SK-N-SH treated with all-trans-retinoic acid at 6 μM for 48 hours (cell line): ENCODE data around the gene PTBP2.

Experiments used
- ATAC-seq: fragments of 200-7000 bp; cut with Tn5 transposase; 3 replicates; pipeline ENCODE4 v1.9.1; 2020; ENCODE audit warnings: mild to moderate bottlenecking, moderate library complexity
- ARNTL ChIP-seq: fragments of 450-650 bp; formaldehyde crosslinking; IDR thresholded peaks from 2 replicates; pipeline ENCODE4 v1.5.0; 2020; ENCODE audit warnings: low read depth, mild to moderate bottlenecking, moderate library complexity, borderline replicate concordance
- BACH2 ChIP-seq: fragments of 250-450 bp; sonication (Bioruptor Pico); IDR thresholded peaks from 2 replicates; pipeline ENCODE4 v1.9.0; 2021; ENCODE audit warnings: mild to moderate bottlenecking, borderline replicate concordance
- CREB5 ChIP-seq: fragments of 250-450 bp; sonication (Bioruptor Pico); IDR thresholded peaks from 2 replicates; pipeline ENCODE4 v1.5.1; 2020; ENCODE audit warnings: low read depth, mild to moderate bottlenecking, moderate library complexity
- CSRNP3 ChIP-seq: fragments of 250-450 bp; sonication (Bioruptor Pico); IDR thresholded peaks from 2 replicates; pipeline ENCODE4 v1.5.1; 2021; ENCODE audit warnings: mild to moderate bottlenecking, moderate library complexity
- ESRRG ChIP-seq: fragments of 250-450 bp; sonication (Bioruptor Pico); IDR thresholded peaks from 2 replicates; pipeline ENCODE4 v1.6.1; 2021; ENCODE audit warnings: mild to moderate bottlenecking
- GLIS3 ChIP-seq: fragments of 250-450 bp; sonication (Bioruptor Pico); IDR thresholded peaks from 2 replicates; pipeline ENCODE4 v1.5.0; 2020; ENCODE audit warnings: mild to moderate bottlenecking, moderate library complexity
- ISL1 ChIP-seq: fragments of 250-450 bp; sonication (Bioruptor Pico); IDR thresholded peaks from 2 replicates; pipeline ENCODE4 v2.1.2; 2022; ENCODE audit warnings: mild to moderate bottlenecking, moderate library complexity
- PATZ1 ChIP-seq: fragments of 250-450 bp; sonication (Bioruptor Pico); IDR thresholded peaks from 2 replicates; pipeline ENCODE4 v1.8.0; 2020; ENCODE audit warnings: mild to moderate bottlenecking, moderate library complexity, borderline replicate concordance
- POU6F1 ChIP-seq: fragments of 250-450 bp; sonication (Bioruptor Pico); IDR thresholded peaks from 2 replicates; pipeline ENCODE4 v1.8.0; 2021; ENCODE audit warnings: low read depth, mild to moderate bottlenecking, moderate library complexity, borderline replicate concordance
- PPARA ChIP-seq: fragments of 250-450 bp; sonication (Bioruptor Pico); IDR thresholded peaks from 2 replicates; pipeline ENCODE4 v1.5.0; 2020; ENCODE audit warnings: mild to moderate bottlenecking, borderline replicate concordance
- RARB ChIP-seq: fragments of 250-450 bp; sonication (Bioruptor Pico); IDR thresholded peaks from 2 replicates; pipeline ENCODE4 v1.8.0; 2021; ENCODE audit warnings: mild to moderate bottlenecking, moderate library complexity
- SNAI2 ChIP-seq: fragments of 250-450 bp; sonication (Bioruptor Pico); IDR thresholded peaks from 2 replicates; pipeline ENCODE4 v1.5.0; 2020; ENCODE audit warnings: mild to moderate bottlenecking, moderate library complexity
- TCF4 ChIP-seq: fragments of 250-450 bp; sonication (Bioruptor Pico); IDR thresholded peaks from 2 replicates; pipeline ENCODE4 v1.8.0; 2021; ENCODE audit warnings: mild to moderate bottlenecking, moderate library complexity, borderline replicate concordance
- TOX ChIP-seq: fragments of 250-450 bp; sonication (Bioruptor Pico); IDR thresholded peaks from 2 replicates; pipeline ENCODE4 v1.8.0; 2021; ENCODE audit warnings: mild to moderate bottlenecking, moderate library complexity, borderline replicate concordance
- TSHZ2 ChIP-seq: fragments of 250-450 bp; sonication (Bioruptor Pico); IDR thresholded peaks from 2 replicates; pipeline ENCODE4 v1.5.0; 2020; ENCODE audit warnings: mild to moderate bottlenecking, moderate library complexity
- ZC3H10 ChIP-seq: fragments of 250-450 bp; sonication (Bioruptor Pico); IDR thresholded peaks from 2 replicates; pipeline ENCODE4 v1.5.1; 2021; ENCODE audit warnings: mild to moderate bottlenecking, moderate library complexity
- ZFP3 ChIP-seq: fragments of 250-450 bp; sonication (Bioruptor Pico); IDR thresholded peaks from 2 replicates; pipeline ENCODE4 v1.5.0; 2020; ENCODE audit warnings: mild to moderate bottlenecking, moderate library complexity
- ZFP30 ChIP-seq: fragments of 450-650 bp; formaldehyde crosslinking; IDR thresholded peaks from 2 replicates; pipeline ENCODE4 v1.5.0; 2022; ENCODE audit warnings: mild to moderate bottlenecking, moderate library complexity
- ZNF565 ChIP-seq: fragments of 450-650 bp; formaldehyde crosslinking; conservative IDR thresholded peaks from 2 replicates; pipeline ENCODE4 v1.5.0; 2020; ENCODE audit warnings: low read depth, mild to moderate bottlenecking, moderate library complexity
- ZNF70 ChIP-seq: fragments of 450-650 bp; formaldehyde crosslinking; IDR thresholded peaks from 2 replicates; pipeline ENCODE4 v1.5.0; 2020; ENCODE audit warnings: mild to moderate bottlenecking, moderate library complexity
- ZNF8 ChIP-seq: fragments of 450-650 bp; formaldehyde crosslinking; IDR thresholded peaks from 2 replicates; pipeline ENCODE4 v1.5.0; 2020; ENCODE audit warnings: mild to moderate bottlenecking, moderate library complexity

Gene PTBP2

GRCh38 chr1:96715482-96715881 is 6.1 kb upstream of the PTBP2 start:
- no peak for TF ChIP-seq ESRRG
- TF ChIP-seq BACH2 (CRISPR knock-in tag): no peak
- no peak for ATAC-seq

- ATAC-seq: no peak; the same call in 1 of the 3 replicates
- no peak for TF ChIP-seq ZFP3
- no peak for TF ChIP-seq PPARA
- no peak for TF ChIP-seq BACH2 (CRISPR knock-in tag)
- no peak for TF ChIP-seq ZNF70 (CRISPR knock-in tag)
- no peak for TF ChIP-seq ZC3H10 (CRISPR knock-in tag)
- no peak for TF ChIP-seq RARB (CRISPR knock-in tag)
- TF ChIP-seq CSRNP3 (CRISPR knock-in tag): no peak
- TF ChIP-seq ZNF565 (CRISPR knock-in tag): no peak
- no peak for TF ChIP-seq POU6F1 (CRISPR knock-in tag)
- no peak for TF ChIP-seq ZNF8
- TF ChIP-seq SNAI2 (CRISPR knock-in tag): no peak
- no peak for TF ChIP-seq TCF4 (CRISPR knock-in tag)
- TF ChIP-seq ARNTL: no peak
- TF ChIP-seq PATZ1 (CRISPR knock-in tag): no peak
- no peak for TF ChIP-seq ESRRG
- TF ChIP-seq TOX (CRISPR knock-in tag): no peak
- no peak for TF ChIP-seq TSHZ2
These were observed 550 bp upstream of the PTBP2 start for GRCh38 chr1:96721053-96721415.

- peak; percentile 74 for ATAC-seq
- no peak for TF ChIP-seq ISL1
- no peak for TF ChIP-seq TCF4 (CRISPR knock-in tag)
- no peak for TF ChIP-seq RARB (CRISPR knock-in tag)
- TF ChIP-seq BACH2 (CRISPR knock-in tag): no peak
- TF ChIP-seq TSHZ2: no peak
- no peak for TF ChIP-seq POU6F1 (CRISPR knock-in tag)
- TF ChIP-seq GLIS3: no peak
- no peak for TF ChIP-seq ZNF70 (CRISPR knock-in tag)
- TF ChIP-seq PPARA: no peak
- TF ChIP-seq ZFP3: no peak
- TF ChIP-seq CREB5 (CRISPR knock-in tag): no peak
- TF ChIP-seq ESRRG: no peak
- no peak for TF ChIP-seq ZFP30 (CRISPR knock-in tag)
- no peak for TF ChIP-seq ZNF8
- no peak for TF ChIP-seq ZC3H10 (CRISPR knock-in tag)
- no peak for TF ChIP-seq TOX (CRISPR knock-in tag)
- TF ChIP-seq SNAI2 (CRISPR knock-in tag): no peak
These were observed 758 bp downstream of the PTBP2 start for GRCh38 chr1:96722161-96722922.
